ELR (cell line): ENCODE measurements around the gene ATP6V0B.

Experiments
- DNase-seq: peaks from one replicate; pipeline ENCODE4 v3.0.0-alpha.2; 2015; ENCODE audit warnings: low read depth

ATP6V0B gene

DNA sequence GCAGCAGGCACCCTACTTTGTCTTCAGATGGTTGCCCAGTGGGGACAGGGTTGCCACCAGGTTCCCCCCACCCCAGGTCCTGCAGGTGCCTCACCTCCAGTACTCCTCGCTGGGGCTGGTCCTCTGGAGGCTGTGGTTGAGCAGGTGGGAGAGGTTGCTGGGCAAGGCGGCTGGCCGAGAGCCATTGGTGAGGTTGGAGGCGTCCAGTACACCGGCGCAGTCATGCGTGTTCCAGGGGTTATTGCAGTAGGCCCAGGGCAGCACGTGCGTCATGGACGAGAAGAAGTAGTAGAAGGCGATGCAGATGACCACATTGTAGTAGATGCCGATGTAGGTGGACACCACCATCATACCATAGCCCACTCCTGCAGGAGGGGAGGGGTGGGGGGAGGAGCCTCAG lies 33.5 kb downstream of the ATP6V0B start:
- no peak for DNase-seq

DNA sequence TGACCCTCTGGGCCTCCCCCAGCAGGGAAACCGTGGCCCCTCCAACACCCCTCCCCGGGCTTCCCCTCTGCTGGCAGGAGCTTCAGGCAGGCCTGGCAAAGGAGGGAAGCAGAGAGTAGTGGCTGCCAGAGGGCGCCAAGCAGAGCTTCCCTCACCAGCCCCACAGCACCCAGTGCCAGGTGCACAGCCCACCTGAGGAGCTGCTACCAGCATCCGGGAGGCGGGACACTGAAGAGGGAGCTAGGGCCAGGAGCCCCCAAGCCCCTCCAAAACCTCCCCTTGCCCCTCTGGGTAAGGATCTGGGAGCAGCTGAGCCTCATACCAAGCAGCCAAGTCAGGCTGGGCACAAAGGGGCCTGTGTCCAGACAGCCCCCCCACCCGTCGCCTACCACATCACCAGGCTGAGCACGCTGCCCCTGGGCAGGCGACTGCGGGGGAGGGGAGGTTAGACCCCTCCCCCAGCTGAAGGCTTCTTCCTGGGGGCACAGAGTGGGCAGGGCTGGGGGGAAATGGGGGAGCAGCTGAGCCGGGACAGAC lies 36.2 kb downstream of the ATP6V0B start:
- DNase-seq: no peak

DNA sequence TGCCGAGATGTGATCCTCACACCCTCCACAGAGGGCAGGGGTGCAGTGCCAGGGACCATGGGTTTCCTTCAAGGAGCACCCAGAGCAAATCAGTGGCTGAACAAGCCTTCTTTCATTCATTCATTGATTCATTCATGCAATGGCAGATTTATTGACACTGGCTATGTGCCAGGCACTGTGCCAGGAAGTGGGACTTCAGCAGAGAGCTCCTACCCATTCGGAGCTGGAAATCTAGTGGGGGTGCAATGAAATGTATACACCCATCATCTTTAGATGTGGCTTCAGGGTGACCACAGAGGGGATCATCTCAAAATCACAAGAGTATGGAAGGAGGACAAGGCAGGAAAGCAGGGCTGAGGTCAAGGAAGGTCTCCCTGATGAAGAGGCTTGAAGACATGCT lies 37.6 kb downstream of the ATP6V0B start:
- DNase-seq: no peak

DNA sequence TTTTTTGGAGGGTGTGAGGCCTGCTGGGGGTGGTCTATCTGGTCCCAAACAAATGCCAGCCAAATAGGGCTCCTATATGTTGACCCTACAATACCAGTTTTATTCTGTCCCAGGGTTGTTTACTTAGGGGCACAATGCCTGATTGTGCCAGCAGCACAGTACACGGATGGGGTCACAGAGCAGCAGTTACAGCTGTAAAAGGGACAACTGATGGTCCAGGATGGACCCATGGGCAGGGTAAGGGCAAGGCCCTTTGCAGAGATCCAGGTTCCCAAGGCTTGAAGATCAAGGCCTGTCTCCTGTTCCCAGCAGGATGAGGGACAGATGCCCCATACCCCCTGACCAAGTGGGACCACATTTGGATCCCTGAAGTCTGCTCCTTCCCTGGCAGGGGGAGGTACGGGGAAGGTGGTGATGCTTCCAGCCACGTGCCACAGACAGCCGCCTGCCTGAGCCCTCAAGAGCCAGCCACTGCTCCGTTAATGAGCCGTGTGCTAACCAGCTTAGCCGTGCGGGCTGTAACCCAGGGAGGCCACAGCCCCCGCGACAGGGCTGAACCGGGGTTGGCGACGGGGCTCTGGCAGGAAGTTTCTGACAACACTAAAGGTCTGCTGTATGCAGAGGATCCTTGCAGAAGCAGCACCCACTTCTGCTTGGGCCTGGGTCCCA lies 38.3 kb downstream of the ATP6V0B start:
- DNase-seq: no peak

DNA sequence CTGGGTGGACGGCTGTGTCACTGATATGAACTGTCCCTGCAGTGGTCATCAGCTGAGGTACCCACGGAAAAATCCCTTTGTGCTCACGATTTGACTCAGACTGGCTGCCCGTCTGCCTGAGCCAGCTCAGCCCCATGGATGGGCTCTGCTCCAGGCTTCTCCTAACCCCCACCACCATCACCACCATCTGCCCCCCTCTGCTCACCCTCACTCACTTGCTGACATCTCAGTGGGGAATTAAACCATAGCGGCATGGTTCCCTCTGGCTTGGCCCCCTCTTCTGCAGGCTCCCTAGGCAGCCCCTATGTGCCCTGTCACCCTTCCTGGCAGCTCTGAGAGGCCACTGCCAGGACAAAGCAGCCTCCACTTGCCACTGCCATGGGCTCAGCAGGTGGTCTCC lies 39.2 kb downstream of the ATP6V0B start:
- DNase-seq: no peak

DNA sequence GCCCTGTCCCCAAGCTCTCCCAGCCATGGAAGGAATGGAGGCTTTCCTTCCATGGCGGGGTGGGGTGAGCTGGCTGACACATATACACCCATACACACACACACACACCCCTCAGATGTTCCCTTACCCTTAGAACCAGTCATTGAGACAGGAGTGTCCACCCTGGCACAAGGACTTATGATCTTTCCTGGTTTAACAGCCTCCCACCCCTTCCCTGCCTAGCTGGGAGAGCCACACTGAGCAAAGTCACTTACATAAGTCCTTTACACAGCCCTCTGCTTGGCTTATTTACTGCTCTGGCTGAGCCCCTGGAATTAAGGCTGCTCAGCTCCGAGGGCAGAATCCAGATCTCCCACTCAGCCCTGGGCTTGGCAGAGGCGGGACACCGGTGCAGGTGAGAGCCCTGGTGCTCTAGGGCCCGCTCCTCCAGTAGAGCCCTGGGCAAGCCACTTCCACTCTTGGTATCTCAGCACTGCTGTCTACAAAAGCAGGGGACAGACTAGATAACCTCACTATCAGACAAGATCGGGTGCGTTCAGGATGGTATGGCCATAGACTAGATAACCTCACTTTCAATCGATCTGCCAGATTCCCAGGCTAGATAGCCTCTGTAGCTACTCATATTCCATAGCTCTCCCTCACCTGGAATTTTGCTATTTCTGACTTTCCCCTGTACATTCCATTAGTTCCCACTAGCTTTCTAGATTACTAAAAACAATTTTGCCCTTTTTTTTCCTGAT lies 39.8 kb downstream of the ATP6V0B start:
- DNase-seq: no peak

DNA sequence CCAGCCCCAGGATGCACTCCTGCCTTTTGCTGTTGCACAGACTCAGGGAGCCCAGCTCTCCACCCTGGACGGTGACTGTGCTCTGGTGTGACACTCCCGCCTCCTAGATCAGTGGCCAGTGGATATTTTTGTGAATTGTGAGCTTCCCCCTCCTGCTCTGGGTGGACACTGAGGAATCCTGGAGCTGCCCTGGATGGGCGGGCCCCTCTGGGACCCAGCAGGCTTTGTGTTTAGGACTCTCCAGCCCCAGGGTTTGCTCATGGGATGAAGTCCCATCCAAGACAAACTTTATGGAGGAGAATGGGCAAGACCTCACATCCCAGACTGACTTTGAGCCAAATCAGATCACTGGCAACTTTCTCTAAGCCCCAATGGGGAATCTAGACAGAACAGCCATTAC lies 40.4 kb downstream of the ATP6V0B start:
- no peak for DNase-seq

DNA sequence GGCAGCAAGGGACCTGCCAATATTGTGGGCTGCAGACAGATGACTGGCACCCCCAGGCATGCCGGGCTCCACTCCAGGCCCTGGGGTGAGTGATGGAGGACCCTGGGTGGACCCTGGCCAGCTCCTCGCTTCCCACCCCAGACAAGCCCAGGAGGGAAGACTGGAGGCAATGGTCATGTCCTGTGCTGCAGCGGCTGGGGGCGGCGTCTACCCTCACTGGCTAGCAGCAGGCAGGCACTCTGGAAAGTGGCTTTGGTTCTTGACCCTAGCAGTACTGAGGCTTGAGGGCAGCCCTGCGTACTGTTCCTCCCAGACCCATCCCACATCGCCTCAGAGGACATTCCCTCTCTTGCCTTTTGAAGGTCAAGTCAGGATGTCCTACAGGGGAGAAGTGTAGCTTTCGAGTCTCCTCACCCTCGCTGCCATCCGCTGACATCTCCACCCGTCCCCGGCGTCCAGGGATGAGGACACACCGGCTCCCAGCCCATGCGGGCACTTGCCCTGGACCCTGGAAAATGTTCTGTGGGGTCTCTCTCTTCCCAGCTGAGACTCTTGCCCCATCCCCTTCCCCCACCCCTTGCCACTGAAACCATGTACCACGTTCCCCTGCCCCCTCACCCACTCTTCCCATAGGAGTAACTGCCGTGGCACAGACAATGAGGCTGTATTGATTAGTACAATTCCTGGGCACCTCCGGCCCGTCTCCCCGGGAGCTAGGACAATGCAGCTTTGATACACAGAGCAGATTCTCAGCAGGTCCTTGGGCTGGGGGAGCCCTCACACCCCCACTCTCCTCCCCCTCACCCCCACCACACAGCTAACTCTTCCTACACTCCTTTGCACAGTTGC lies 41.5 kb downstream of the ATP6V0B start:
- DNase-seq: no peak

DNA sequence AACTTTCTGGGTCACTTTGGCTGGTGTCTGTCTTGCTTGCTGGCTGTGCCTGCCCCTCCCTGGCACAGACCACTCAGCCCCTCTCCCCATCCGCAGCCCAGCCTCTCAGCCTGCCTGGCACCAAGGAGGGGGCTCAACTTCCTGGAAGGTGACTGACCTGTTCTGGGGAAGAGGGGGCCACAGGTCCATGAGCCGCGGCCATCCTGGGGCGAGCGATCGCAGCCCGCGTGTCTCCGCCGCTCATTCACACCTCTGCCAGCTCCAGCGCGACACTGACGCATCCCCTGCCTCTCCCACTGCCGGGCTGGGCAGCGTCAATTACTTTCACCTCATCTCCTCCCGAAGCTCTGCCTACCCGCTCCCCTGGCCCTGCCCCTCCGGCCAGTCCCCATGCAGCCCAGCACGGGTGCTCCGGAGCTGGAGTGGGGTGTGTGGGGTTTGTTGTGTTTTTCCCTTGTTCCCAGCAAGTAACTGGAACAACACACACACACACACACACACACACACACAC lies 42.2 kb downstream of the ATP6V0B start:
- DNase-seq: no peak

DNA sequence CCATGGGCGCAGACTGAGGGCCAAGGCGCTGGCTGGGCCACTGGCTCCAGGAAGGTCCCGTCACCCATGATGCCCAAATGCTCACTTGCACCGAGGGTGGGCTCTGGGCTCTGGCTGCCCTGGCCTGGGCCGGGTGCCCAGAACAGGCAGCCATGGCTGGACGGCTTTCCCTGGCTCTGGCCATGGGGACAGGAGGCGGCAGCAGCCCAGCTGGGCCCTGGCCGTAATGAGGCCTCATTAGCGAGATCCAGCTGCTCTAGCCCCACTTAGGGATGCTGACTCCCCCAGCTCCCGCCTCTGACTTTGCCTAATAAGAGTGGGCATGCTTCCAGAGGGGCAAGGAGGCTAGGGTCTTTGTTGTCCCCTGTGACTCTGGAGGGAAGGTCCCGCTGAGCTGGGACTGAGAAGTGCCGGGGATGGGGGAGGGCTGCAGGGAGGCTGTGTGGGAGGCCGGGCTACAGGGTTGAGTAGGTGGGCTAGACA lies 44.7 kb downstream of the ATP6V0B start:
- DNase-seq: no peak

DNA sequence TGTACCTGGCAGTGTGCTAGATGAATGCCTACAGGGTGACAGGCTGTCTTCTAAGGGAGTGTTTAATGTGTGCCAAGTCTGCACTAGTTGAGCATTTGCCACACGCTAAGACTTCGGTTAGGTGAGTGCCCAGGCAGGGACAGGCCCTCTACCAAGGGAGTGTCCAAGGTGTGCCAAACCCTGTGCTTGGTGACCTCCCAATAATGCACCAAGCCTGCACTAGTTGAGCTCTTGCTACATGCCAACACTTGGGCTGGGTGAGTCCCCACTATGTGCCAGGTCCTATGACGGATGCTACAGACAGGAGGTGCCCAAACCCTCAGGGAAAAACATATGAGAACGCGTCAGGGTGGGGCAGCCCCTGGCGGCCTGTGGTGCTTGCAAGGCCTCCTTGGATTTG lies 45.7 kb downstream of the ATP6V0B start:
- DNase-seq: no peak

DNA sequence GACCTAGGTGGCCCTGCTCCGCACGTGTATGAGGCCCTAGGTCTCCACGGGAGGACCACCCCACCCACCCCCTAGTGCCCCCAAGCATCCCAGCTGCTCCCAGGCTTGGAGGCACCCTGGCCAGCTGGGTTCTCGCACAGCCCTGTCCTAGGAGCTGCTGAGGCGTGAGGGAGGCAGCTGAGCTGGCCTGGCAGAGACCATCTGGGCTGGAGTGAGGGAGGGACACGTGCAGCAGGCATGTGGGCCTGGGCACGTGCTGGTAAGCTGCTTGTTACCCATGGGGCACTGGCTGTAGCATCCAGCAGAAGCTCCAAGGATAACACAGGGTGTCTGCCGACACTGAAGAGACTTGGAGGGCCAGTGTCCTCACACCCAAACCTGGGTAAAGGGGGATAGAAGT lies 46.4 kb downstream of the ATP6V0B start:
- no peak for DNase-seq

DNA sequence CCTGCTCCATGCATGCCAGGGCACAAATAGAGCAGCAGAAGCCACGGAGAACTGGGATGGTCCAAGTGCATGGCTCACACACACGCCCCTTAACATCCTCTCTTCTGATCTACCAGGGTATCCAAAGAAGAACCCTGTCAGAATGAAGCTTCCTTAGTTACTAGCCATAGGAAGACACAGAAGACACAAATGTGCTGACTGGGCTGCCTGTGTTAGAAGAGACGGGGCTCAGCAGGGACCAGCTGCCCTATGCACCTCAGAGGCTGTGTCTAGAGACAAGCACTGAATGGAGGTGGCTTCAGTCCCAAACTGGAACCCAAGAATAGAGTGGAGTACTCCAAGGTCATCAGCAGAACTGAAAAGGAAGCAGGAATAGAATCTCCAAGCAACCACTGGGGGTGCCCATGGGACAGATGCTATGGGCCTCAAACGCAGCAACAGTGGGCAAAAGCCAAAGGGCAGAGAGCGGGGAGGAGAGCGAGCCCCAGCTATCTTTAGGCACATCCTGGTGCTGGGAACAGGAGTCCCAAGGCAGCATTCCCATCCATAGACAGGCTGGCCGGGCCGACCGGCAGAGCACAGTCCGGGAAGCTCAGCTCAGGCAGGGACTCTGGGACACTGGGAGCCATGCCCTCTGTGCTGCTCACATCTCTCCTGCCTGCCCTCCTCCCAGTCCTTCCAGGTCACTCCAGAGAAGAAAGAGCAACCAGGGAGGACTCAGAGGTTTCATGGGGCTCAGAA lies 47.0 kb downstream of the ATP6V0B start:
- DNase-seq: no peak

DNA sequence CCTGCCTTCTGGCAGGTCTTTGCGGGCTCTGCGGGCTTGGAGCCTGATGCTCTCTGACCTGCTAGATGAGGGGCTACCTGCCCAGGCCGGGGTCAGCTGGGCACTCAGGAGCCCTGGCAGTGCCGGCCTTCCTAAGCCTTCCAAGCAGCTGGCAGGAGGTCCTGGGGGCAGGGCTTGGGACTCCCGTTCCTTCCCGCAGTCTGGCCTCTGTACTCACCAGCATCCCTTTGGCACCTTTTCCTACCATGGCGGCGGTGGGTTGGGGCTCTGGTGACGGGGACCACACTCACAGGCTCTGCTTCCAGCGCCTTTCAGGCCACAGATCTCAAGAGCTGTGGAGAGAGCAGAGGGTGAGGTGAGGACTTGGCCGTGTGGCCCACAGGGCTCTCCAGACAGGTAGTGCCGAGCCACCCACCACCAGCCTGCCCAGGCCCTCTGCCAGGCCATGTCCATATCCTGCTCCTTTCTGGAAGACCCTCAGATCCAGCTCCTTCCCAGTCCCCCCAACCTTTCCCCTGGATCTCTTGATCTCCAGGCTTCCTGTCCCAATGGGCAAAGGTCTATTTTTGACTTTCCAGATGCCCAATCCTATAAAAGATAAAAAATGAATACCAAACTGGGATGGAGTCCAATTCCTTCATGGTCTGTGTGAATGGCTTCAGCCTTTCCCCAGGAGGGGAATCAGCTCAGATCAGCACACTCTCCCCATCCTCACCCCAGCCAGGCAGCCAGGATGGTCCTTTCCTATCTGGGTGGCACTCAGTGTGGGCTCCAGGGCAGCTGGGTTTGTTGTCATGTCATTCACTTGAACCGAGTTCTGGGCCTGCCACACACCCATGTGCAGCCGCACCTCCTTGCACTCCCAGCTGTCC lies 49.5 kb downstream of the ATP6V0B start:
- DNase-seq: no peak

DNA sequence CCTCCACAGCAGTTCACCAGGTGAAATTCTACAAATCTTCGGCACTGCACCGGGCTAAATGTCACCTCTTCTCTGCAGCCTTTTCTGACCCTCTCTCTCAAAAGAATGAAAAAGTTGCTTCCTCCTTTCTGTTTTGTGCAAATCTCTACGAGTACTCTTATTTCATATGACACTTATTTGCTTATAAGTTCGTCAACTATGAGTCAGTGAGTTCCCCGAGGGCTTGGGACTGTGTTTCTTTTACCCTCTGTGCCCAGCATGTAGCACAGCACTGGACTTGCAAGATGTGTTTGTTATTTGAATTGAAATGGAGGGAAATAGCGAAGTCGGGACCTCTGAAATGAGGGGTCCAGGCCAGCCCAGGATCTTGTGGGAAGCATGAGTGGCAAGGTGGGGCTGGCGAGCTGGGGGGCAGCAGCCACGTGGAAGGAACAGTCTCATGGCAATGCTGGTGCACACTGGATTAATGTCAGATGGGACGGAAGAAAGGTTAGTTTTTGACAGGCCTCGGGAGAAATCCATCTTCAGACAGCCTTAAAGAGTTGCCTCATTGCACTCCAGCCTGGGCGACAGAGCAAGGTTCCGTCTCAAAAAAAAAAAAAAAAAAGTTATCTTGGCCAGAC lies 50.3 kb downstream of the ATP6V0B start:
- DNase-seq: peak; percentile 66

DNA sequence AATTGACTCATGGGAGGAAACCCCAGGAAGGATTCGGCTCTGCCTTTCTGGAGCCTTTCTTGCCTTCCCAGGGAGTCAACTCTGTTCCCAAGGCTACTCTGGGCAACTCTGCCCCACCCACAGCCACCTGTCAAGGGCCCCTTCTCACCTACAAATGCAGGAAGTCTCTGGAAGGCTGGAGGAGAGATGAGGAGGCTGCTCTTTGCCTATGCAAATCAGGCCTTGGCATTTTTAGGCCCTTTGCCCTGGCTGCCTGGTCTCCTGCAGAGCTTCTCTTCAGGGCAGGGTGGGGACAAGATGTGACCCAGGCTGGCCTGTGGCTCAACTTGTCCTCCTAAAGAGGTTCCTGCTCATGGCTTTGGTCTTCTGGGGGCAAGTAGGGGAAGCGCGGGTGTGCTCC lies 51.1 kb downstream of the ATP6V0B start:
- DNase-seq: no peak

DNA sequence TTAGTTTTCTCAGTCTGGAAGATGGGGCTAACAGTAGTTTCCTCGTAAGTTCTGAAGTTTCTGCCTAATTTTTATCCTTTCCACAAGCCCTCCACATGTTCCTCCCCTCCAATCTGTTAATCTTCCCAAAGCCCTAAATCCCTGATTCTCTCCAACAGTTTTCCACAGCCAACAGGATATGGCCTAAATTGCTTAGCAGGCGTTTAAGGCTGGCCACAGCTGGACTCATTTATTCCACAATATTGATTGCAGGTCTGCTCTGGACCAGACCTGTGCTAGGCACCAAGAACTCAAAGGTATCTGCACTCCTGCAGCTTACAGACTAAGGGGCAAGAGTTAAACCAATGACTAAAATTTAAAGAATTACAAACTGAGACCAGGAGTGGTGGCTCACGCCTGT lies 52.6 kb downstream of the ATP6V0B start:
- no peak for DNase-seq
